Panc1 (cell line): ENCODE measurements around the gene LHFPL4. TPM values are rescaled to one million over a fixed set of nuclear protein-coding genes. Genes with fewer than 3 reads are reported as not detected.

Source experiments
- ATAC-seq: fragments of 200-7000 bp; cut with Tn5 transposase; 2 replicates; pipeline ENCODE4 v1.9.1; 2020; ENCODE audit warnings: mild to moderate bottlenecking, moderate library complexity
- BruUV-seq: library from RNA; stranded (reverse); fragments of 400-500 nt; replicated peaks from 2 replicates; lab custom pipeline; 2021; lab: Mats Ljungman, UMichigan
- CTCF ChIA-PET: fragments of 300-600 bp; sonication (Branson Sonifier 250); formaldehyde crosslinking; loops from one replicate; lab custom pipeline; 2022; ENCODE audit warnings: antibody characterized with exemption; lab: Charles Lee
- POLR2A ChIA-PET: fragments of 300-600 bp; sonication (Branson Sonifier 250); formaldehyde crosslinking; loops from one replicate; lab custom pipeline; 2022; ENCODE audit warnings: antibody characterized with exemption; lab: Charles Lee
- DNase-seq: peaks from one replicate; pipeline ENCODE4 v3.0.0-alpha.2; 2010; ENCODE audit warnings: low read depth, low spot score
- H3K27ac ChIP-seq: 2 replicates; pipeline ENCODE4 v1.5.1; 2011; ENCODE audit warnings: mild to moderate bottlenecking, low read length, inconsistent platforms
- H3K27me3 ChIP-seq: fragments of 200-500 bp; sonication (Bioruptor generic); 2 replicates; pipeline ENCODE4 v1.6.0; 2014; ENCODE audit warnings: low read length, inconsistent platforms; ENCODE audit not compliant: control insufficient read depth, insufficient read depth
- H3K36me3 ChIP-seq: fragments of 200-500 bp; sonication (Bioruptor generic); 2 replicates; pipeline ENCODE4 v1.5.1; 2014; ENCODE audit warnings: inconsistent platforms, mild to moderate bottlenecking, low read length, moderate library complexity; ENCODE audit not compliant: control insufficient read depth, insufficient read depth
- H3K4me1 ChIP-seq: 2 replicates; pipeline ENCODE4 v1.5.1; 2011; ENCODE audit warnings: inconsistent platforms, mild to moderate bottlenecking, low read length, moderate library complexity; ENCODE audit not compliant: control insufficient read depth, insufficient read depth
- H3K4me3 ChIP-seq, 2 experiments: 2 replicates each; pipeline ENCODE4 v1.5.1; 2011 to 2012; ENCODE audit warnings: low read depth in 2 of 2, low read length in 2 of 2, mild to moderate bottlenecking in 2 of 2, inconsistent platforms in 1 of 2, moderate library complexity in 1 of 2
- H3K9me3 ChIP-seq: fragments of 200-500 bp; sonication (Bioruptor generic); 2 replicates; pipeline ENCODE4 v1.5.1; 2014; ENCODE audit warnings: low read depth, mild to moderate bottlenecking, inconsistent platforms, low read length, moderate library complexity; ENCODE audit not compliant: control insufficient read depth, insufficient read depth
- CTCF ChIP-seq: fragments of 450-650 bp; IDR thresholded peaks from 2 replicates; pipeline ENCODE4 v1.5.1; 2017; ENCODE audit warnings: mild to moderate bottlenecking
- POLR2AphosphoS5 ChIP-seq: IDR thresholded peaks from 2 replicates; pipeline ENCODE4 v1.6.1; 2012; ENCODE audit warnings: mild to moderate bottlenecking, low read depth, low read length, moderate library complexity
- REST ChIP-seq, 2 experiments: IDR thresholded peaks; 2 replicates each; pipeline ENCODE4 v1.6.1; 2011 to 2012; ENCODE audit warnings: low read depth in 2 of 2, control low read depth in 1 of 2, low read length in 1 of 2, mild to moderate bottlenecking in 1 of 2, moderate library complexity in 1 of 2; ENCODE audit not compliant: insufficient read depth in 1 of 2
- SIN3A ChIP-seq: IDR thresholded peaks from 2 replicates; pipeline ENCODE4 v1.6.1; 2012; ENCODE audit warnings: low read depth, mild to moderate bottlenecking, low read length, moderate library complexity, borderline replicate concordance; ENCODE audit not compliant: insufficient read depth
- TCF7L2 ChIP-seq: IDR thresholded peaks from 2 replicates; pipeline ENCODE4 v1.6.1; 2011; ENCODE audit warnings: mild to moderate bottlenecking, low read depth, low read length, inconsistent platforms
- in situ Hi-C: cut with HindIII; loops from 2 replicates; pipeline ENCODE4 v1.10.0; 2016; ENCODE audit warnings: low sequenced_read_pairs, low pct_unique_long_range_greater_than_20kb
- intact Hi-C: fragments of 100-400 bp; cut with micrococcal nuclease; formaldehyde crosslinking; loops from one replicate; pipeline ENCODE4 v1.10.0; 2022; ENCODE audit not compliant: unreplicated experiment
- total RNA-seq: library from RNA; stranded (reverse); gene quantifications from one replicate; pipeline ENCODE4 v1.2.1, GENCODE V29; 2021; ENCODE audit not compliant: unreplicated experiment

Gene LHFPL4
- total RNA-seq, 1 experiment from 2014 or later = not detected

- Histone ChIP-seq H3K27ac (no peak overlapping the region), H3K4me1 (no peaks in the 10 kb centered on the region), H3K4me3 (no peak overlapping the region), H3K9me3 (no peaks in the 10 kb centered on the region), H3K36me3 (no peaks in the 10 kb centered on the region), H3K27me3 (peaks cover 3% of the 10 kb centered on the region; the same call in 1 of the 2 replicates)
- intact Hi-C loops (no loop called here), in situ Hi-C loops (no loop called here)
- CTCF ChIA-PET = no interaction called here
- DNase-seq = no peak
- BruUV-seq = no TSS peak
- POLR2A ChIA-PET = no interaction called here
- ATAC-seq = no peak
- no peak for TF ChIP-seq CTCF
- TF ChIP-seq POLR2AphosphoS5 = no peak
- no peak for TF ChIP-seq REST (IDR thresholded peaks at IDR 0.05; ENCODE audit: insufficient read depth in 1 of 2, low read depth in 2 of 2, low read length in 1 of 2)
- TF ChIP-seq TCF7L2 = no peak
- no peak for TF ChIP-seq SIN3A
These were observed 4.0 kb downstream of the LHFPL4 start for GRCh38 chr3:9549600-9549999.

- BruUV-seq = no TSS peak
- no peak for TF ChIP-seq REST (IDR thresholded peaks at IDR 0.05; ENCODE audit: insufficient read depth in 1 of 2, low read depth in 2 of 2, low read length in 1 of 2)
- TF ChIP-seq TCF7L2 = no peak
- no peak for TF ChIP-seq POLR2AphosphoS5
- intact Hi-C loops = no loop called here
- in situ Hi-C loops = no loop called here
- Histone ChIP-seq H3K36me3 (no peaks in the 10 kb centered on the region), H3K4me3 (no peak overlapping the region), H3K9me3 (no peaks in the 10 kb centered on the region), H3K27ac (no peak overlapping the region), H3K4me1 (no peaks in the 10 kb centered on the region), H3K27me3 (peaks cover 3% of the 10 kb centered on the region; the same call in 1 of the 2 replicates)
- ChIA-PET POLR2A (no interaction called here), CTCF (no interaction called here)
- DNase-seq = no peak
- no peak for ATAC-seq
These were observed 4.6 kb downstream of the LHFPL4 start for GRCh38 chr3:9548991-9549390.
